Measurements from ENCODE around the gene NAGK. TPM values are rescaled to one million over a fixed set of nuclear protein-coding genes. Genes with fewer than 3 reads are reported as not detected.

Gene NAGK
- total and polyA plus RNA-seq, 9 of the 15 experiments (the other 6 are each of a cell fraction or from before 2014, with no cell fraction given) = 4.9 to 14.9 (median 10.6) TPM

DNA sequence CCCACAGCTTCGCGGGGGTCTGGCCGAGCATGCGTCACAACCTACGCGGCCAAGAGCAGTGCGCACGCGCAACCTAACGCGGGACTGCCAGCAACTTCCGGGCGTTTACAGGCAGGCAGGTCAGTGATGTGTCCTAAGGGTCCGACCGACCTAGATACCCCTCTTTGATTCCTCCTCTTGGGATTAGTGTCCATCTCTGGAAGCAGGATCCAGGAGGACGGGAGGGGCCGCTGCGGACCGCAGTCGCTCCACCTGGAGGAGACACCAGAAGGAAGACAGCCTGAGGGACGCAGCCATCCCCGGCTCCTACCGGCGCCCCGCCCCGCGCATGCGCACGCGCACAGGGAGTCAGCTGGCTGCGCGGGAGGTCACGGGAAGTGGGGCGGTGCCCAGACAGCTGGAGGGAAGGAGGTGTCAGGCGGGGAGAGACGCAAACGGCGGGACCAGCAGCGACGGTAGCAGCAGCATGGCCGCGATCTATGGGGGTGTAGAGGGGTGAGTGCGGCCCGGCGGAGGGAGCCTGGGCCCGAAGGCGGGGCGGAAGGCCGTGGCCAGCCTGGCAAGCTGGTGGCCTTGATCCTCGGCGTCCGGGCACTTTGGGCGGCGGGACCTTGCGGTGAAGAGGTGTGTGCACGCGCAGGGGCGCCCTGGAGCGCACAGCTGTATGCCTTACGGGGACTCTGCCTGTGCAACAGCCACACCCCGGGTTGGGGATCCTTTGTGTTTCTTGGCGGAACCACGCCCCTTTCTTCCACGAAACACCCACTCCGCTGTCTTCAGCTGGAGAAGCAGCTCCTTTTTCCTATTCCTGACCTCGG is at the start of gene NAGK (continued):
- TF ChIP-seq, protein P1, sequence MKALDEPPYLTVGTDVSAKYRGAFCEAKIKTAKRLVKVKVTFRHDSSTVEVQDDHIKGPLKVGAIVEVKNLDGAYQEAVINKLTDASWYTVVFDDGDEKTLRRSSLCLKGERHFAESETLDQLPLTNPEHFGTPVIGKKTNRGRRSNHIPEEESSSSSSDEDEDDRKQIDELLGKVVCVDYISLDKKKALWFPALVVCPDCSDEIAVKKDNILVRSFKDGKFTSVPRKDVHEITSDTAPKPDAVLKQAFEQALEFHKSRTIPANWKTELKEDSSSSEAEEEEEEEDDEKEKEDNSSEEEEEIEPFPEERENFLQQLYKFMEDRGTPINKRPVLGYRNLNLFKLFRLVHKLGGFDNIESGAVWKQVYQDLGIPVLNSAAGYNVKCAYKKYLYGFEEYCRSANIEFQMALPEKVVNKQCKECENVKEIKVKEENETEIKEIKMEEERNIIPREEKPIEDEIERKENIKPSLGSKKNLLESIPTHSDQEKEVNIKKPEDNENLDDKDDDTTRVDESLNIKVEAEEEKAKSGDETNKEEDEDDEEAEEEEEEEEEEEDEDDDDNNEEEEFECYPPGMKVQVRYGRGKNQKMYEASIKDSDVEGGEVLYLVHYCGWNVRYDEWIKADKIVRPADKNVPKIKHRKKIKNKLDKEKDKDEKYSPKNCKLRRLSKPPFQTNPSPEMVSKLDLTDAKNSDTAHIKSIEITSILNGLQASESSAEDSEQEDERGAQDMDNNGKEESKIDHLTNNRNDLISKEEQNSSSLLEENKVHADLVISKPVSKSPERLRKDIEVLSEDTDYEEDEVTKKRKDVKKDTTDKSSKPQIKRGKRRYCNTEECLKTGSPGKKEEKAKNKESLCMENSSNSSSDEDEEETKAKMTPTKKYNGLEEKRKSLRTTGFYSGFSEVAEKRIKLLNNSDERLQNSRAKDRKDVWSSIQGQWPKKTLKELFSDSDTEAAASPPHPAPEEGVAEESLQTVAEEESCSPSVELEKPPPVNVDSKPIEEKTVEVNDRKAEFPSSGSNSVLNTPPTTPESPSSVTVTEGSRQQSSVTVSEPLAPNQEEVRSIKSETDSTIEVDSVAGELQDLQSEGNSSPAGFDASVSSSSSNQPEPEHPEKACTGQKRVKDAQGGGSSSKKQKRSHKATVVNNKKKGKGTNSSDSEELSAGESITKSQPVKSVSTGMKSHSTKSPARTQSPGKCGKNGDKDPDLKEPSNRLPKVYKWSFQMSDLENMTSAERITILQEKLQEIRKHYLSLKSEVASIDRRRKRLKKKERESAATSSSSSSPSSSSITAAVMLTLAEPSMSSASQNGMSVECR (CRISPR knock-in tag; IDR thresholded peaks at IDR 0.05) = peak; percentile 98
- no peak for TF ChIP-seq ELK3 (CRISPR knock-in tag; IDR thresholded peaks at IDR 0.05)
- TF ChIP-seq SUPT5H (IDR thresholded peaks at IDR 0.05) = peak; percentile 99
- TF ChIP-seq ZNF584 (CRISPR knock-in tag; IDR thresholded peaks at IDR 0.05; ENCODE audit: low read depth) = no peak
- no peak for TF ChIP-seq FUS (optimal IDR thresholded peaks at IDR 0.05; ENCODE audit: low read depth, low read length)
- no peak for TF ChIP-seq ZNF347 (CRISPR knock-in tag; IDR thresholded peaks at IDR 0.05; ENCODE audit: low read depth)
- no peak for TF ChIP-seq HDAC3 (IDR thresholded peaks at IDR 0.05; ENCODE audit: borderline replicate concordance, partially characterized antibody)
- no peak for TF ChIP-seq ZNF124 (CRISPR knock-in tag; IDR thresholded peaks at IDR 0.05)
- no peak for TF ChIP-seq BCL6 (CRISPR knock-in tag; IDR thresholded peaks at IDR 0.05)
- no peak for TF ChIP-seq DLX4 (CRISPR knock-in tag; IDR thresholded peaks at IDR 0.05)
- no peak for TF ChIP-seq HMG20A (CRISPR knock-in tag; conservative IDR thresholded peaks at IDR 0.05)
- TF ChIP-seq KLF13 (tag; IDR thresholded peaks at IDR 0.05; ENCODE audit: borderline replicate concordance, low read depth) = peak; percentile 89
- TF ChIP-seq PTRF (tag; IDR thresholded peaks at IDR 0.05) = no peak
- TF ChIP-seq POLR2A (conservative IDR thresholded peaks at IDR 0.05) = peak; percentile 99
- TF ChIP-seq POLR3G (IDR thresholded peaks at IDR 0.05; ENCODE audit: extremely low read depth, insufficient read length, insufficient replicate concordance) = no peak
- no peak for TF ChIP-seq ILK (tag; IDR thresholded peaks at IDR 0.05; ENCODE audit: borderline replicate concordance, low read depth)
- no peak for TF ChIP-seq SAFB2 (IDR thresholded peaks at IDR 0.05; ENCODE audit: borderline replicate concordance, low read depth, low read length, severe bottlenecking)
- no peak for TF ChIP-seq RHOXF2B (CRISPR knock-in tag; conservative IDR thresholded peaks at IDR 0.05)
- TF ChIP-seq ZNF146 (CRISPR knock-in tag; IDR thresholded peaks at IDR 0.05; ENCODE audit: unreplicated experiment) = no peak
- TF ChIP-seq ZNF224 (CRISPR knock-in tag; IDR thresholded peaks at IDR 0.05) = no peak

Measured in K562 (cell line).